ENCODE data around the gene XDH.

The XDH gene

DNA sequence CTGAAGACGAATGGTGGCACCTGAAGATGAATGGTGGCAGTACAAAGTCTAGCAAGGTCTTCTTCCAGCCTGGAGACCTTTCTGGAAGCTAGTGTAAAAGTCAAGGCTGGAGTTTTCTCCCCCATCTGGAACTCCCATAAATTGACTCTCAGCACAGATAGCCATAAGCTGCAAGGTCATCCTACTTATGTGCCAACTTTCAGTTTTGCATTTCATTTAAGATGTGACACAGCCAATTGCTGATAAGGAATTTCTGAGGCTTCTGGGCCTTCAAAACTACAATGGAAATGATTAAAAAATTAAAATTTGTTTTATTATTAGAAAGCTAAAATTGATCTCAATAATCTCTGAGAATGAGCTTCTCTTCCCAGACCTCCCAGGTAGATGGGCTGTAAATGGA, 10.2 kb downstream of the XDH start:
- no peak for DNase-seq (ENCODE audit: low read depth in 1 of 2, low spot score in 1 of 2)

DNA sequence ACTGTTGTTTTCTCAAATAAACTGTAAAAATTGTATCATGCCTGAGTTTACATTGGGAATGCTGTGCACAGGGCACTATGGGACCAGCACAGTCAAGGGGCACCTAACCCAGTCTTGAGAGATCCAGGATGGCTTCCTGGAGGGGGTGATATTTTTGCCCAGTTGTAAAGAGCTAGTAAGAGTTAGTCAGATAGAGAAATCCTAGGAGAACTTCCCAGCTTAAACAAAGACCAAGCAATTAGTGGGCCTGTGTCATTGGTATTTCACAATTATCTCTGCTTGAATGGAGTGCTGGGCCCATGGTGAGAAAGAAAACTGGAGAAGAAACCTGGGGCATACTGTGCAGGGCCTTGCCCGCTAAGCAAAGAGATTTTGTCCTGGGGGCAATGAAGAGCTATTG, 12.2 kb downstream of the XDH start:
- no peak for DNase-seq (ENCODE audit: low read depth in 1 of 2, low spot score in 1 of 2)

DNA sequence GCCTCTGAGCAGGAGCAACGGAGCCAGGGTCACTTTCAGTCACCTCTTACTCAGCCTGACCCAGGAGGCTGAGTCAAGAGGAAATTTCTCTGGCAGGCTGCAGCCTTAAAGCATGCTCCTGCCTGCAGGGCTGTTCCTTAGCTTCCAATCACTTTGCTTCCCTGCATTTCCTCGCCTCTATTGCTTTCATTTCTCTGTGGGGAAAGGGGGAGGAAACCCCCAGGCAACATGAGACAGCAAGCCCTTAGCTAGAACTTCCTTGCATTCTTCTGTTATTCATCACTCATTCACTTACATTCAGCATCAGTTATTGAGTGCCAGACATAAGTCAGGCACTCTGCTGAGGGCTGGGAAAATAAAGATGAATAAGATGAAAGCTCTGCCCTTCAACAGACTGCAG, 13.0 kb downstream of the XDH start:
- DNase-seq (ENCODE audit: low read depth in 1 of 2, low spot score in 1 of 2): no peak

DNA sequence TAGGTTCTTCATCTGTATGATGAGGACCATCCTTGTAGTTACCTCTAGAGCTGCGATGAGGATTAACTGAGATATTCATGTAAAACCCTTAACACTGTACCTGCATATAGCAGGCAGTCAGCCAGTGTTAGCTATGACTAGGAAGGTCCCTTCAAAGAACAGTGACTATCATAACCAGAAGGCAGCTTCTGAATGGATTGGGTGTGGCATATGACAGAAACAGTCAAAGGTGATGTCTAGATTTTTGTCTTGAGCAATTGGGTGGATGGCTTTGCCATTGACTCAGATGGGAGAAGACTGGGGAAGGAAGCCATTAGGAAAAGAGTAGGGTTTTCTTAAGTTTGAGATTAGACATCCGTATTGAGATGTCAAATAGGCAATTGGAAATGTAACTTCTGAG, 15.7 kb downstream of the XDH start:
- DNase-seq (ENCODE audit: low read depth in 1 of 2, low spot score in 1 of 2): no peak

DNA sequence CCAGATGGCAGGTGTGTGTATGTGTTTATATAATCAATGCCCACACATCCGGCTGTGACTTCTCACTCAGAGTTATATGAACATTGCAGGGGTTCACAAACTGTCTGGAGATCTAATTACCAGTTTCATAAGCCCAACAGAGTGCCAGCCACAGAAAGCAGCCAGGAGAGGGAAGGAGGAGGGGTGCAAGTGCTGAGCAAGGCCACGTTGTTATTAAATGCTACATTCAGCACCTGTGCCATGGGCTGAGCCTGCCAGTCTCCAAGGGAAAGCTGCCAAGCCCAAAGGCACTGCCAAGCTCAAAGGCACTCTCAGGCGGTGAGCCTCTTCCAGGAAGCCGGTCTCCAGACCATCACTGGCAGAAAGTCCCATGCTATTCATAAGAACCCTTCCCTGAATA, 17.4 kb downstream of the XDH start:
- DNase-seq (ENCODE audit: low read depth in 1 of 2, low spot score in 1 of 2): no peak

DNA sequence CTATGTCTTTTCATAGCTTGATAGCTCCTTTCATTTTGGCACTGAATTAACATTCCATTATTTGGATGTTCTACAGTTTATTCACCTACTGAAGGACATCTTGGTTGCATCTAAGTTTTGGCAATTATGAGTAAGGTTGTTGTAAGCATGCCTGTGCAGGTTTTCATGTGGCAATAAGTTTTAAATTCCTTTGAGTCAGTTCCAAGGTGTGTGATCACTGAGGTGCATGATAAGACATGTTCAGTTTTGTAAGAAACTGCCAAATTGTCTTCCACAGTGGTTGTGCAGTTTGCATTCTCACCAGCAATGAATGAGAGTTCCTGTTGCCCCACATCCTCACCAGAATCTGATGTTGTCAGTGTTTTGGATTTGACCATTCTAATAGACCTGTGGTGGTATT, 24.2 kb downstream of the XDH start:
- DNase-seq (ENCODE audit: low read depth in 1 of 2, low spot score in 1 of 2): no peak

DNA sequence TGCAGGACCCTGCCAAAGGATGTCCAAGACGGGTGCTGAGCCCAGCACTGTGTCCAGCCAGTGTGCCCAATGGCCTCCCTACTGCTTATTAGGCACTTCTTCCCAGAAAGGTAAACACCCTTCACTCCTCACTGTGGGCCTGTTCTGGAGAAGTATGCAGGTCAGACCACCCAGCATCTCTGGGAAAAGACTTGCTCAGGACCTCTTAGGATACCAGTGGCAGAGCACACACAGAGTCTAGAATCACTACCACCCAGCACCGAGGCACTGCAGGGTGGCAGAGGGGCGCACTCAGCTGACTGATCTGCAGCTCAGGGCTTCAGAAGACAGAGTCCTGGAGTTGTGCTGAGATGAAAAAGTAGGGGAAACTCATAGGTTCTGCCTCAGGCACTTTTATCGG, 25.8 kb downstream of the XDH start:
- DNase-seq (ENCODE audit: low read depth in 1 of 2, low spot score in 1 of 2): no peak

DNA sequence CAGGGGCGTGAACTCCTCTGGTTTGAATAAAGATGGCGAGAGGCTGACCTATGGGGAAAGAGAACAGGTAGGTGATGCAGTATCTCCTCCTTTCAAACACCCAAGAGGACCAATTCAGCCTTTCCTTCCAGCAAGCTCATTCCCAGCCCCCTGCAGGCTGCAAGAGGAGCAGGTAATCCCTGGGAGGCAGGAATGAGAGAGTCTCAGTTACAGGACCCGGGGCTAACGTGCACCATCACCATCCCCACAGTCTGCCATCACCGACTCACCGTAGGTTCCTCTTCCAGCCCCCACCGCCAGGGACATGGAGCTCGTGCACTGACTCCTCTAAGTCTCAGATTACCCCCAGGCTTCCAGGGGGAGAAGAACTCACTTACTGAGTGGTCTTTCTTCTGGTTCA, 26.7 kb downstream of the XDH start:
- DNase-seq (ENCODE audit: low read depth in 1 of 2, low spot score in 1 of 2): no peak

DNA sequence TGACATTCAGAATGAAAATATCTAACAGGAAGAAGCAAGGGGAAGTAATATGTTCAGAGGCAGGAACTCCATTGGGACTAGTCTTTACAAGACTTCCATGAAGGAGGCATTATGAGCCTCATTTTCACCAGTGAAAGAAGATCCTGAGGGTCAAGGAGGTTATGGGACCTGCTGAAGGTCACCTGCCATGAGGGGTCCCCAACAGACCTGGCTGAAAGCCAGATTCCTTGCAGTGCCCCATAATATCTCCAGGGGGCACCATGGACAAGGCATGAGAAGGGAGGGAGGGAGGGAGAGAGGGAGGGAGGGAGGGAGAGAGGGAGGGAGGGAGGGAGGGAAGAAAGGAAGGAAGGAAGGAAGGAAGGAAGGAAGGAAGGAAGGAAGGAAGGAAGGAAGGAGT, 27.9 kb downstream of the XDH start:
- DNase-seq (ENCODE audit: low read depth in 1 of 2, low spot score in 1 of 2): no peak

DNA sequence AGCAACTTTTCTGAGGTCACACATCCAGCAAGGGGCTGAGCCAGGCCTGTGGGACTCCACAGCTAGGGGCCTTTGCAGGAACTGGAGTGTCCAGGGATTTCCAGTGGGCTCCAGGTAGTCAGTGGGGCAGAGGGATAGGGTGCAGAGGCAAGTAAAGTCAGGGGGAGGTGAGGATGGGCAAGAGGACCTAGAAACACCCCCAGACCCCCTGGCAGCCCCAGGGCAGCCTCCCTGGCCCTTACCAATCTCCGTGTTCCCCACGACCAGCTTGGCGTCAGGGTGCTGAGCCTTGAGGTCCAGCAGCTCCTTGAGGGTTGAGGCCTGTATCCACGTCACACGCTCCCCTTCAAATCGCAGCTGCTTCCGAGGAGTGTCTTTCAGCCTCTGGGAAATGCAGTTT, 28.4 kb downstream of the XDH start:
- no peak for DNase-seq (ENCODE audit: low read depth in 1 of 2, low spot score in 1 of 2)

DNA sequence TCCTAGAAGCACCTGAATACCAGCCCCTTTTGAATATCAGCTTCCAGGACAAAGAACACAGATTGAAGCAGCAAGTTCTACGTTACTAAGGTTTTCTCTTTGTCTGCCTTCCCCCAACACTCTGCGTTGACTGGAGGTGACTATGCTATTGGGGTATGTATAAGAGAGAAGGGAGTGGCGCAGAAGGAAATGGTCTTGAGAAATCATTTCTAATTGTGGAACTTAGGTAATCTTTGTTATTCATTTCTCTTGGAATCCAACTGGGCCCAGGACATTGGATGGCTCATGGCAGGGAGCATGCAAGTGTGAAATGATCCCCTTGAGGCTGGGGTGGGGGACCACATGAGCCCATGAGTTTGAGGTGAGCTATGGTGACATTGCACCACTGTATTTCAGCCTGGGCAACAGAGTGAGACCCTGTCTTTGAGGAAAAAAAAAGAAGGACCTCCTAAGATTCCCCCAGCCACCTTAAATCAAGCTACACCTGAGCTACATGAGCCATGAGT, 29.7 kb downstream of the XDH start:
- no peak for DNase-seq (ENCODE audit: low read depth in 1 of 2, low spot score in 1 of 2)

DNA sequence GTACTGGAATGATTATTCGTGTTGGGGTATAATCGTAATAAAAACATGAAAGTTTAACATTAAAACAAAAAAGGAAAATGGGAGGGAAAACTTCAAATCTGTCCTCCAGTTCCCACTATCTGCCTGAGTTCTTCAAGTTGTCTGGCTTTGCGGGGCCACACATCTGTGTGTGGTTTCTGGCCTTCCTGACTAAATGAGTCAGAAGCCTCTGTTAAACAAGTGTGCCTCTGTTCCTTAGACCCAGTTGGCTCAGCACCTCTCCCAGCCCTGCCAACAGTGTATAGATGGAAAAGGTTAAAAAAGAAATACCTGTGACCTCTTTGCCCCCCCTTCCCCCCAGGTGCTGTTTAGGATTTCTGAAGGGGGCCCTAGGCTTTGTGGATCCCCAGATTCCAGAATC, 30.2 kb downstream of the XDH start:
- no peak for DNase-seq (ENCODE audit: low read depth in 1 of 2, low spot score in 1 of 2)

DNA sequence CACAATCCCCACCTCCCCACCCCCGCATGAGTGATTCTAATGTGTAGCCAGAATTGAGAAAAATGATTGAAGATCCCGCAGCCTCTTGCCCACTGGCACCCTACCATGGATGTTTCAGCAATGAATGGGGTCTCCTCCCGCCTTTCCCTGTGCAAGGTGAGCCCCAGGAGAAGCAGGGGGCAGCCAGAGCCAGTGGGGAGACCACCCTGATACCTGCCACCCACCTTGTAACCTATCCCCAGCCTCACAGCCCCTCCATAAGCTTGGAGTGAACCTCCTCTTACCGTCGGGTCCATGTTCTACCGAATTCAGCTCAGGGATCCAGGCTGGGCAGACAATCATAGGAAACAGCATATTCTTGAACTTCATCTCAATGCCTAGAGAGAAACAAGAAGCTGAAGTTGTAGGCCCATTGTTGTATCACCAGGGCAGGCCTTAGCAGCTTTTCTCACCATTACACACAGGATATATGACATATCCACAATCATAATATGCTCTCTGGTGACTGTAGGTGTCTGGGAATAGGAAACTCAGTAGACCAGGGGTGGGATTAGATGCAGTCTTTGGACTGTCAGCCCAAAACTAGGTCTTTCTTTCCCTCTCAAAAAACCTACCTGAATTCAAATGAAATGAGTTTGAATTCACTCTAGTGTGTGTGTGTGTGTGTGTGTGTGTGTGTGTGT, 30.9 kb downstream of the XDH start:
- DNase-seq (ENCODE audit: low read depth in 1 of 2, low spot score in 1 of 2): no peak

DNA sequence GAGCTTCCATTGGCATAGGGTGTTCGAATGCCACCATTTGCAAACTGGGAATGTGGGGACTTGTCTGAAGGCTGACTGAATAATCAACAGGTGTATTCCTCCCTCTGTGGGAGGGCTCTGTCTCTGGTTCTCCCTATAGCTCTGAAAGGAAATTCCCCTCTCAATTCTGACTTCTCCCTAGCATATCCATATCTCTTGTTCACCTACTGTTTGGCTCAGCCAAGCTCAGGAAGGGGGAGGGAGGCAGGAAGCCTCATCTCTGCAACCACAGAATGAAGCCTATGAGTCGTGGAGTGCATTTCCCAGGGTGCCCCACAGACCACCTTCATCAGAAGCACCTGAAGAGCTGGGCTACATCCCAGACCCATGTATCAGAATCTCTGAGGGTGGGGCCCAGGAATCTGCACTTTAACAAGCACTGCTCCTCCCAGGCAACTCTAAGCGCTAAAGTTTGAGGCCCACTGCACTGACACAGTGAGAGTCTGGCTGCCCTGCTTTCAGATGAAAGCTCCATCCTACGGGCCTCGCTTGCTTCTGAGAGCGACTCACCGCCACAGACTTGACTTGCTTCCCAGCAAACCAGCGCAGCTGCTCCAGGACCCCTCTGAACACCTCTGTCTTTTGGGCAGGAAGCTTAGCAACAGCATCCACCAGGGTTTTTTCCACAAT, 32.0 kb downstream of the XDH start:
- no peak for DNase-seq (ENCODE audit: low read depth in 1 of 2, low spot score in 1 of 2)

DNA sequence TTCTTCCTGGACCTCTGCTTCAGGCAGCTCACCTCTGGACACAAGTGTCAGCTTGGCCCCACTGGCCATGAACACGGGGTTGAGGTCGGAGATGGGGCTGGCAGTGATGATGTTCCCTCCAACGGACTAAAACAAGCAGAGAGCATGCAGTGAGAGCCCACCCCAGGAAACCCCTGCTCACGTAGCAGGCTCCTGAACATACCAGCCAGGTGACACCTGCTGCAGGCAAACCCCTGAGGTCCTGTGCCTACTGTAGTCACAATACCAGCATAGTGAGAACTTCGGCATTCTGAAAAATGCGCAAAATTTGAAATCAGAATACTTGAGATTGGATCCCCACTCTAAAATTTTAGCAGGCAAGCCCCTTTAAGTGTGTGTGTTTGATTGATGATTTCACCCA, 32.9 kb downstream of the XDH start:
- no peak for DNase-seq (ENCODE audit: low read depth in 1 of 2, low spot score in 1 of 2)

DNA sequence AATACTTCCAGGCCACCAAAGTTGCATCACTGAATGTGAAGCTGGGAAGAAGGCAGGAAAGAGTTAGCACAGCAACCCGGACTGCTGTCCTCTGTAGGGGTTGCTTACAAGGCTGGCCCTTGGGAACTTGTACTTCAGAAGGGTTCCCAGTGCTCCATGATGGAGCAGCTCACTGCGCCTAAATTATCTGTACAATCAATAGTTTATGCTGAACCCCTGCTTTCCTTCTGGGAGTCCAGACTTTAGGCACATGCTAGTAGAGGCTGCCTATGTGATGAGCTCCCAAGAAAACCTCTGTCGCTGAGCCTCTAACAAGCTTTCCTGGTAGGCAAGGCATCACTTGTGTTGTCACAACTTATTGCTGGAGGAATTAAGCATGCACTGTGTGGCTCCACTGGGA, 34.3 kb downstream of the XDH start:
- DNase-seq (ENCODE audit: low read depth in 1 of 2, low spot score in 1 of 2): no peak

DNA sequence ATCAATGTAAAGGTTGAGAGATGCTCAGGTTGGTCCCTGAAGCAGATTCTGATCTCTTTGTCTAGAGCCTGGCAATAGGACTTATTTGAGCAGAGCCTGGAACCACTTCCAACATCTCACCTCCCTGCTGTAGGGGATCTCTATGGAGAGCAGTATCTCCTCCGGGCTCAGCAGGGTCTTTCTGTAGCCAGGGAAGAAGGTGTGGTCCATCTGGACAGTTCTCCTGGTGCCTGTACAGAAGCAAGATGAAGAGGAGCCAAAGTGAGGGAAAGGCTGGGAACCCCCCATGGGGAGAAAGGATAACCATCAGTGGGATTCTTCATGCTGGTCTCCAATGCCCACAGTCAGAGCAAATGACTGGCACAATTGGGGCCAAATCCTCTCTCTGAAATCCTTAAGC, 34.8 kb downstream of the XDH start:
- no peak for DNase-seq (ENCODE audit: low read depth in 1 of 2, low spot score in 1 of 2)

DNA sequence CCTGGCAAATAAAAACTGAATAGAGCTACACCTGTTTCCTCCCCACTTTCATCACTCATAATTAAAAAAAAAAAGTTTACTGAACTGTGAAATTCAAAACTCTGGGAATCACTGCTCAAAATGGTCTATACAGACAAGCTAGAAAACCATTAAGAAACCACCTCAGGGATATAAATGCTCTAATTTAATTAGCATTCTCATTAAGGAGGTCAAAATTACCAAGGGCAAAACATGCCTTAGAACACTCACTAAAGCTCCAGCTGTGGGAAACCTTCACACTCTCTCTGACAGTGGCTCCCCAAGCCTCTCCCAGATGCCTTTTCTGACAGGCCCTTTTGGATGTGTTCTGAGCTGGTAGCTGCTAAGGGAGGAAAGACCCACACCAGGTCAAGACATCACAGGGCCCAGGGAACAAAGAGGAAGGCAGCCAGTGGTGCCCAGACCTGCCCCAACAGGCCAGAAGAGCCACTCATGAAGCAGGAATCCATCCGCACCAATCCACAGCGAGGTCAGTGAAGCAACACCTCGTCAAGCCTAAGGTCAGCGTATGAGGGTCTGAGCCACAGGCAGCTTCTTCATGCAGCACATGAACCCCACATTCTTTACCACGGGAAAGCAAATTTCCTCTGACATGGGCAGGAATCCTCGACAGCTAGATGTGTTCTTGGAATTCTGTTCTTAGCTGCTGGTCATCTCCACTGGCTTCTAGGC, 35.6 kb downstream of the XDH start:
- no peak for DNase-seq (ENCODE audit: low read depth in 1 of 2, low spot score in 1 of 2)

DNA sequence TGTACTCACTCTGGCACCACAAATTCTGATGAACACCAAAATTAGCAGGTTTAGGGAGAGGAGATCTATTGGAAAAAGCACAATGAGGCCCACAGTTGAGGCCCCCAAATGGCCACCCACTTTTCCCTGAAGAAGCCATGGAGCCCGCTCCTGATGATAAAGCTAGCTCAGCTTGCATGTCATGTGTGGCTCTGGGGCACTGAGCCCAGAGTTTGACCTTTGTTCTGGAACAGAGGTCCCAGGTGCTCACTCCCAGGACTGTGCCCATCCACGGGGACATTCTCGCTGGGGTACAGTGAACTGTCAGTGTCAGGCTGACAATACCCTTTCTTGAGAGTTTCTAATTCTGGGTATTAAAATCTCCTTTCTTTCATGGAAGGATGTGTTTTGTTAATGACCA, 36.2 kb downstream of the XDH start:
- no peak for DNase-seq (ENCODE audit: low read depth in 1 of 2, low spot score in 1 of 2)

DNA sequence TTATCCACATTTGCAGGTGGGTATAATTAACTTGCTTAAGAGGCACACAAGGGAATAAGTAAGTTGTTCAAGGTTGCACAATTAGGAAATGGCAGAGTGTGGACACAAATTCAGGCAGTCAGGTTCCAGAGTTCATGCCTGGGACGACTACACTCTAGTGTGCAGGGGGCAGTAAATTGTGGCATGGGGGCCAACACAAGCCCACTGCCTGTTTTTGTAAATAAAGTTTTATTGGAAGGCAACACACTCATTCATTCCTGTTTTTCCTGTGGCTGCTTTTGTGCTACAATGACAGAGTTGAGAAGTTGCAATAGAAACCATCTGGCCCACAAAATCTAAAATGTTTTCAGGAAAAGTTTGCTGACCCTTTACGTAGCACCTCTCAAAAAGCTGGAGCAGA, 41.4 kb downstream of the XDH start:
- no peak for DNase-seq (ENCODE audit: low read depth in 1 of 2, low spot score in 1 of 2)

DNA sequence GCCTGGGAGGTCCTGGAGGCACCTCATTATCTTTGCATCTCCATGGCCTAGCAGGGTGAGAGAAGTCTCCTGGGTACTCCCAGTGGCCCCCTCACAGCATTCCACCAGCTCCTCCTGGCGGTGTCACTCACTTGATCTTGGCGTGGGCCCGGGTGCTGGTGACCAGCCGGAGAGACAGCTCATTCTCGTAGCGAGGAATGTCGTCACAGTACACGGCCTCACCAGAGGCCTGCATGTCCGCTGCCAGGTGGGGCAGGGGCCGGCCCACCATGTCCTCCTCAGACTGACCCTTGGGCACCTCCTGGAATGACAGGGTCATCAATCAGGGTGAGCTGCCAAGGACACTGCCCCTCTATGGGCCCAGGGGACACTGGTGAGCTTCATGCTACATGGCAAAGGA, 42.4 kb downstream of the XDH start:
- DNase-seq (ENCODE audit: low read depth in 1 of 2, low spot score in 1 of 2): no peak

DNA sequence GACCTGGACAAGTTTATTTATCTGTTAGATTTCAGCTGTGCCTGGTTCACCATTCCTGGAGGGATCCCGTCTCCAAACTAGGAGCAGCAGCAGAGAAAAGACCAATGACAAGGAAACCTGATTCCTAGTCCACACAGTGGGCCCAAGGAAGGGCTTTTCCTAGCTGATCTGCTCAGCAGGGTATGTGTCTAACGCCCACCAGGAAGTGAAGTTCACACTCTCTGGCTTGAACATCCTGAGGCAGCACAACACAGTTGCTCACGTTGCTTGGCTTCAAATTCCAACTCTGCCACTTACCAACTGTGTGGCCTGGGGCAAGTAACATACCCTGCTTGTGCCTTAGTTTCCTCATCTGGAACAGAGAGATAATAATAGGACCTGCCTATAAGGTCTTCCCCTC, 42.9 kb downstream of the XDH start:
- no peak for DNase-seq (ENCODE audit: low read depth in 1 of 2, low spot score in 1 of 2)

DNA sequence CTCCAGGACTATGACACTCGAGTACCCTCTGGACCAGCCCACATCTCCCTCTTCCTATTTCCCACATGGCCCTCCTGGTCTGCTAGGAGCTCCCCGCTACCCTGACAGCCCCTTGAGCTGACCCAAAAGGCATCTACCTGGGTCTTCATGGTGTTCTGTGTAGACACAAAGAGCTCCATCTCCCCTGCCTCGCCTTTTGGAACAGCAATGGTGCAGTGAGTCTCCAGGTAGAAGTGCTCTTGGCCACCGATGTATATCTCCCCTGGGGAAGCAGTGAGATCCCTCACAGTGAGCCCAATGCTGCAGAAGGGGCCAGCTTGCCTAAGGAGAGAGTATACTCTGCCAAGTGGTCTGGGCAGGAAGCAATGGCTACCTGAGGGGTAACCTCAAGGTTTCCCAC, 47.8 kb downstream of the XDH start:
- no peak for DNase-seq (ENCODE audit: low read depth in 1 of 2, low spot score in 1 of 2)

Measured in stimulated activated CD4-positive, alpha-beta T cell treated with anti-CD3 and anti-CD28 coated beads, Interleukin-15, amount 100 ng/mL, for 1 hour (primary cell).